GM12892 (cell line): Measurements from ENCODE around the gene TRIM5. TPM values are rescaled to one million over a fixed set of nuclear protein-coding genes. Genes with fewer than 3 reads are reported as not detected.
"Not testable (repeated sequence)": the region's sequence is repeated elsewhere in the genome, so short reads cannot be mapped to it uniquely, and the experiment has no call there.

Experiments
- DNase-seq: peaks from one replicate; pipeline ENCODE4 v3.0.0; 2011; ENCODE audit not compliant: insufficient read length
- FAIRE-seq: peaks from 2 replicates; lab custom pipeline; 2011; peaks lifted over from hg19 to GRCh38; lab: Jason Lieb, UNC
- POLR2A ChIP-seq: IDR thresholded peaks from 2 replicates; pipeline ENCODE4 v1.6.1; 2011; ENCODE audit warnings: low read depth, low read length, control low read depth
- POLR2AphosphoS5 ChIP-seq: IDR thresholded peaks from 2 replicates; pipeline ENCODE4 v1.6.1; 2011; ENCODE audit warnings: low read depth, low read length, control low read depth
- TAF1 ChIP-seq: IDR thresholded peaks from 2 replicates; pipeline ENCODE4 v1.6.1; 2011; ENCODE audit warnings: low read depth, mild to moderate bottlenecking, control low read depth, low read length, borderline replicate concordance
- polyA plus RNA-seq: library from polyadenylated mRNA; unstranded; fragments of >200 nt; gene quantifications from one replicate; pipeline ENCODE4 v1.2.1, GENCODE V29; 2012; ENCODE audit warnings: missing spikeins, inconsistent platforms; ENCODE audit not compliant: missing spikeins

TRIM5 gene
- 27.7 TPM for polyA plus RNA-seq

- TF ChIP-seq POLR2AphosphoS5 (peak; percentile 54; the same call in 1 of the 2 replicates), POLR2A (no peak; the same call in 1 of the 2 replicates), TAF1 (peak; percentile 46; the same call in 1 of the 2 replicates)
- peak; percentile 78 for FAIRE-seq
- DNase-seq, result peak; percentile 69
Measured at GRCh38 chr11:5684646-5685362, at the start of gene TRIM5. Gene TRIM5, minus strand, starts transcription at chr11:5685074. Its CDS starts 4,897 bp downstream, at chr11:5680177.

- FAIRE-seq (no peak), DNase-seq (no peak)
- TF ChIP-seq POLR2A (no peak), POLR2AphosphoS5 (no peak), TAF1 (no peak)
Measured at GRCh38 chr11:5727691-5728090, 42.8 kb upstream of the TRIM5 start.

GRCh38 chr11:5726351-5726750 lies 41.5 kb upstream of the TRIM5 start:
- no peak for DNase-seq
- TF ChIP-seq POLR2AphosphoS5 (no peak), TAF1 (no peak), POLR2A (no peak)
- no peak for FAIRE-seq

- DNase-seq (no peak), FAIRE-seq (no peak)
- no peak for TF ChIP-seq TAF1
- no peak for TF ChIP-seq POLR2A
- no peak for TF ChIP-seq POLR2AphosphoS5
Measured at GRCh38 chr11:5722622-5723021, 37.7 kb upstream of the TRIM5 start.

- TF ChIP-seq TAF1 (no peak), POLR2A (no peak), POLR2AphosphoS5 (no peak)
- FAIRE-seq, result no peak
- no peak for DNase-seq
Measured at GRCh38 chr11:5719703-5720495, 35.0 kb upstream of the TRIM5 start.

GRCh38 chr11:5716518-5716917 lies 31.6 kb upstream of the TRIM5 start:
- not testable (repeated sequence) for FAIRE-seq, DNase-seq

GRCh38 chr11:5713695-5714094 lies 28.8 kb upstream of the TRIM5 start:
- FAIRE-seq (no peak), DNase-seq (no peak)
- TF ChIP-seq TAF1, result no peak
- TF ChIP-seq POLR2AphosphoS5, result no peak
- no peak for TF ChIP-seq POLR2A

- TF ChIP-seq POLR2AphosphoS5, result no peak
- TF ChIP-seq POLR2A, result no peak; the same call in 1 of the 2 replicates
- DNase-seq (no peak), FAIRE-seq (peak; percentile 70)
Measured at GRCh38 chr11:5712507-5712906, 27.6 kb upstream of the TRIM5 start.

GRCh38 chr11:5705688-5706087 lies 20.8 kb upstream of the TRIM5 start:
- no peak for TF ChIP-seq POLR2AphosphoS5
- TF ChIP-seq POLR2A, result no peak
- TF ChIP-seq TAF1, result no peak

GRCh38 chr11:5703741-5704536 lies 19.1 kb upstream of the TRIM5 start:
- no peak for TF ChIP-seq POLR2A
- TF ChIP-seq POLR2AphosphoS5, result no peak
- TF ChIP-seq TAF1, result no peak
- DNase-seq, result no peak

More at GRCh38 chr11:5705688-5706087, 20.8 kb upstream of the TRIM5 start:
- FAIRE-seq (no peak), DNase-seq (no peak)

GRCh38 chr11:5701055-5701577 lies 16.2 kb upstream of the TRIM5 start:
- FAIRE-seq (no peak), DNase-seq (no peak)
- TF ChIP-seq POLR2AphosphoS5, result no peak
- TF ChIP-seq TAF1, result no peak
- no peak for TF ChIP-seq POLR2A

More at GRCh38 chr11:5703741-5704536, 19.1 kb upstream of the TRIM5 start:
- no peak for FAIRE-seq
